GM12872 (cell line): ENCODE measurements around the gene TNS1.
A peak's percentile ranks its signal among the peaks of the same experiment; 100 is the strongest.

Experiments
- CTCF ChIP-seq: IDR thresholded peaks from 3 replicates; pipeline ENCODE4 v1.5.1; 2011; ENCODE audit warnings: low read depth, mild to moderate bottlenecking, low read length, moderate library complexity; ENCODE audit not compliant: insufficient read depth

Gene TNS1

GRCh38 chr2:217759991-217760390, 242.8 kb downstream of the TNS1 start:
- no peak for TF ChIP-seq CTCF

- no peak for TF ChIP-seq CTCF
Measured at GRCh38 chr2:217757108-217757463, 245.7 kb downstream of the TNS1 start.

- TF ChIP-seq CTCF: peak; percentile 82
Measured at GRCh38 chr2:217756375-217757107, 246.3 kb downstream of the TNS1 start.

GRCh38 chr2:217755027-217755745, 247.6 kb downstream of the TNS1 start:
- no peak for TF ChIP-seq CTCF

GRCh38 chr2:217753460-217754200, 249.2 kb downstream of the TNS1 start:
- no peak for TF ChIP-seq CTCF

GRCh38 chr2:217752714-217753459, 249.9 kb downstream of the TNS1 start:
- no peak for TF ChIP-seq CTCF

GRCh38 chr2:217751952-217752351, 250.8 kb downstream of the TNS1 start:
- TF ChIP-seq CTCF: no peak
